Liver (tissue), 9 donors: ENCODE measurements around the gene TGM3. TPM values are rescaled to one million over a fixed set of nuclear protein-coding genes. Genes with fewer than 3 reads are reported as not detected.

ENCODE experiments used
- DNase-seq: peaks from one replicate; pipeline ENCODE4 v3.0.0-alpha.2; 2017; ENCODE audit warnings: low spot score
- H3K27ac ChIP-seq, 2 donors: one replicate each; pipeline ENCODE4 v1.7.0; 2013; ENCODE audit warnings: inconsistent platforms in 2 of 2, low read length in 2 of 2, control low read depth in 1 of 2, low read depth in 1 of 2, mild to moderate bottlenecking in 1 of 2
- H3K27me3 ChIP-seq, 4 donors: one replicate each; pipeline versions ENCODE4 v1.6.1 to v1.7.0; 2013; ENCODE audit warnings: low read length in 3 of 4, inconsistent platforms in 1 of 4, mild to moderate bottlenecking in 1 of 4, moderate library complexity in 1 of 4; ENCODE audit not compliant: control insufficient read depth in 4 of 4, insufficient read depth in 4 of 4
- H3K36me3 ChIP-seq, 4 donors: one replicate each; pipeline versions ENCODE4 v1.6.1 to v1.7.0; 2013; ENCODE audit warnings: low read length in 3 of 4, mild to moderate bottlenecking in 3 of 4, low read depth in 1 of 4, moderate library complexity in 1 of 4; ENCODE audit not compliant: control insufficient read depth in 4 of 4, insufficient read depth in 3 of 4
- H3K4me1 ChIP-seq, 4 donors: one replicate each; pipeline versions ENCODE4 v1.6.1 to v1.7.0; 2013; ENCODE audit warnings: low read length in 3 of 4, mild to moderate bottlenecking in 3 of 4, moderate library complexity in 1 of 4; ENCODE audit not compliant: control insufficient read depth in 4 of 4, insufficient read depth in 4 of 4
- H3K4me3 ChIP-seq, 3 donors: one replicate each; pipeline versions ENCODE4 v1.6.1 to v1.7.0; 2013; ENCODE audit warnings: low read length in 3 of 3, control low read depth in 1 of 3, low read depth in 1 of 3, mild to moderate bottlenecking in 1 of 3
- H3K9ac ChIP-seq, 2 donors: one replicate each; pipeline ENCODE4 v1.7.0; 2013; ENCODE audit warnings: low read length in 2 of 2, mild to moderate bottlenecking in 2 of 2, moderate library complexity in 2 of 2, control low read depth in 1 of 2, low read depth in 1 of 2
- H3K9me3 ChIP-seq, 4 donors: one replicate each; pipeline versions ENCODE4 v1.6.1 to v1.7.0; 2013; ENCODE audit warnings: low read length in 3 of 4; ENCODE audit not compliant: control insufficient read depth in 4 of 4
- FOXA1 ChIP-seq: IDR thresholded peaks from 2 replicates; pipeline ENCODE4 v1.6.1; 2016; ENCODE audit warnings: antibody characterized with exemption
- FOXA2 ChIP-seq: IDR thresholded peaks from 2 replicates; pipeline ENCODE4 v1.6.1; 2016; ENCODE audit warnings: antibody characterized with exemption
- HNF4A ChIP-seq, 2 donors: conservative IDR thresholded peaks; 2 replicates each; pipeline ENCODE4 v1.6.1; 2016; ENCODE audit warnings: antibody characterized with exemption in 2 of 2, mild to moderate bottlenecking in 2 of 2
- HNF4G ChIP-seq: IDR thresholded peaks from 2 replicates; pipeline ENCODE4 v1.6.1; 2016; ENCODE audit warnings: antibody characterized with exemption
- JUND ChIP-seq, 2 donors: IDR thresholded peaks; 2 replicates each; pipeline ENCODE4 v1.6.1; 2016; ENCODE audit warnings: antibody characterized with exemption in 2 of 2
- NR2F2 ChIP-seq: IDR thresholded peaks from 2 replicates; pipeline ENCODE4 v1.6.1; 2016; ENCODE audit warnings: antibody characterized with exemption
- RAD21 ChIP-seq, 2 donors: IDR thresholded peaks; 2 replicates each; pipeline ENCODE4 v1.6.1; 2016; ENCODE audit warnings: antibody characterized with exemption in 2 of 2, mild to moderate bottlenecking in 2 of 2
- RXRA ChIP-seq, 2 donors: IDR thresholded peaks; 2 replicates each; pipeline ENCODE4 v1.6.1; 2017 to 2018; ENCODE audit warnings: antibody characterized with exemption in 2 of 2, mild to moderate bottlenecking in 1 of 2
- SP1 ChIP-seq: IDR thresholded peaks from 2 replicates; pipeline ENCODE4 v1.6.1; 2018; ENCODE audit warnings: antibody characterized with exemption, mild to moderate bottlenecking
- WGBS: extraction: QIAGEN DNeasy Blood & Tissue Kit; methylation state at CpG from one replicate; pipeline ENCODE4 v1.1.7; 2013; 5-methylcytosine and 5-hydroxymethylcytosine counted together
- polyA plus RNA-seq, 2 donors: library from polyadenylated mRNA; stranded (reverse) in 1 of 2; unstranded in 1 of 2; fragments of 200-250 nt in 1 of 2; fragments of >200 nt in 1 of 2; fragmentation: Nextera tagmentation in 1 of 2; extraction: Ambion mirVana in 1 of 2; gene quantifications; one replicate each; pipeline versions ENCODE4 v1.2.1 to v1.2.3, GENCODE V29; 2013 to 2015
- total RNA-seq, 2 donors: library from RNA; depleted of rRNA; stranded (reverse); fragments of >200 nt; gene quantifications; one replicate each; pipeline ENCODE4 v1.2.3, GENCODE V29; 2014
- TF ChIP-seq, protein P1 (sequence below): fragments of 150-350 bp; IDR thresholded peaks from 2 replicates; pipeline ENCODE4 v1.5.1; 2017; ENCODE audit warnings: improper control_type of control experiment, low read depth, low read length; ENCODE audit not compliant: missing input control
- TF ChIP-seq, protein P2 (sequence below): IDR thresholded peaks from 2 replicates; pipeline ENCODE4 v1.6.1; 2016; ENCODE audit warnings: antibody characterized with exemption
- TF ChIP-seq, protein P3 (sequence below): IDR thresholded peaks from 2 replicates; pipeline ENCODE4 v1.6.1; 2016; ENCODE audit warnings: antibody characterized with exemption
- TF ChIP-seq, protein P4 (sequence below): IDR thresholded peaks from 2 replicates; pipeline ENCODE4 v1.6.1; 2016; ENCODE audit warnings: antibody characterized with exemption, mild to moderate bottlenecking
- TF ChIP-seq, protein P5 (sequence below): IDR thresholded peaks from 2 replicates; pipeline ENCODE4 v1.6.1; 2016; ENCODE audit warnings: antibody characterized with exemption
- donor health status: healthy.
- donor health status: healthy.
- donor health status: healthy.
- donor health status: healthy.
- donor health status: healthy.

The TGM3 gene
- total and polyA plus RNA-seq, 4 donors = 0.05 to 0.28 (median 0.08) TPM; not detected in 1

DNA sequence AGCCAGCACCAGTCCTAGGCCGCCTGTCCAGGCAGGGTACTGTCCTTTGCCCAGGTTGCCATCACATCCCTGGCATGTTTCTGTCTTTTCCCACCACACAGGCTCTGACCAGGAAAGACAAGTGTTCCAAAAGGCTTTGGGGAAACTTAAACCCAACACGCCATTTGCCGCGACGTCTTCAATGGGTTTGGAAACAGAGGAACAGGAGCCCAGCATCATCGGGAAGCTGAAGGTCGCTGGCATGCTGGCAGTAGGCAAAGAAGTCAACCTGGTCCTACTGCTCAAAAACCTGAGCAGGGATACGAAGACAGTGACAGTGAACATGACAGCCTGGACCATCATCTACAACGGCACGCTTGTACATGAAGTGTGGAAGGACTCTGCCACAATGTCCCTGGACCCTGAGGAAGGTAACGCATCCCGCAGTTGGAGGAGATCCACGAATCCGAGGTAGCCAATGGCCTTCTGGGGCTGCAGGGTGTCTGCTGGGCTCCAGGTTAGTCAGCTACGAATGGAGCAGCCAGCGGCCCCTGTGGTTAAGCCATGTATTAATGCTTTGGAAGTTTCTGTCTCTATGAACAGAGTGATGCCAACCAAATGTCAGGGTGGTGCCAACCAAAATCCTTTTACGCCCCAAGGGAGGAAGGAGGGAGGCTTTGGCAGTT is 36.2 kb downstream of the TGM3 start (continued):
- TF ChIP-seq, protein P1, sequence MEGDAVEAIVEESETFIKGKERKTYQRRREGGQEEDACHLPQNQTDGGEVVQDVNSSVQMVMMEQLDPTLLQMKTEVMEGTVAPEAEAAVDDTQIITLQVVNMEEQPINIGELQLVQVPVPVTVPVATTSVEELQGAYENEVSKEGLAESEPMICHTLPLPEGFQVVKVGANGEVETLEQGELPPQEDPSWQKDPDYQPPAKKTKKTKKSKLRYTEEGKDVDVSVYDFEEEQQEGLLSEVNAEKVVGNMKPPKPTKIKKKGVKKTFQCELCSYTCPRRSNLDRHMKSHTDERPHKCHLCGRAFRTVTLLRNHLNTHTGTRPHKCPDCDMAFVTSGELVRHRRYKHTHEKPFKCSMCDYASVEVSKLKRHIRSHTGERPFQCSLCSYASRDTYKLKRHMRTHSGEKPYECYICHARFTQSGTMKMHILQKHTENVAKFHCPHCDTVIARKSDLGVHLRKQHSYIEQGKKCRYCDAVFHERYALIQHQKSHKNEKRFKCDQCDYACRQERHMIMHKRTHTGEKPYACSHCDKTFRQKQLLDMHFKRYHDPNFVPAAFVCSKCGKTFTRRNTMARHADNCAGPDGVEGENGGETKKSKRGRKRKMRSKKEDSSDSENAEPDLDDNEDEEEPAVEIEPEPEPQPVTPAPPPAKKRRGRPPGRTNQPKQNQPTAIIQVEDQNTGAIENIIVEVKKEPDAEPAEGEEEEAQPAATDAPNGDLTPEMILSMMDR = no peak
- no peak for TF ChIP-seq HNF4G
- no peak for TF ChIP-seq RAD21 (IDR thresholded peaks at IDR 0.05)
- TF ChIP-seq, protein P2, sequence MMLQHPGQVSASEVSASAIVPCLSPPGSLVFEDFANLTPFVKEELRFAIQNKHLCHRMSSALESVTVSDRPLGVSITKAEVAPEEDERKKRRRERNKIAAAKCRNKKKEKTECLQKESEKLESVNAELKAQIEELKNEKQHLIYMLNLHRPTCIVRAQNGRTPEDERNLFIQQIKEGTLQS = no peak

DNA sequence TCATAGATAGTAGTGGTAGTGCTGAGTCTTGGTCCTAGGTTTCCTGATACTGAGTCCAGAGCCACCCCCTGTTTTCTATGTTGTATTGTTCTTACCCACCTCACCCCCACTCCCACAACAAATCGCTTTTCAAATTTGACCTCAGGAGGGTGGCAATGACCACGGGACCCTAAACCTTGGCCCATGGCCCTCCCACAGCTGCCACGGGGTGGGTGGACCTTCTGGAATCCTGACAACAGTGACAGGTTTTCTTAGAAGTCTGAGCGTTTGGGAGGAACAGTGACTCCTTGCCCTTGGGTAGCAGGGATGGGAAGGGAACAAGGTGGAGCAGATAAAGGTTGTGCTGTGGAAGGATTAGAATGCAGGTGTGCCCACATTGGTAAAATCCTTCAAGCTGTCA is 36.9 kb downstream of the TGM3 start:
- H3K36me3 ChIP-seq = no peaks in the 10 kb centered on the region
- 78% methylated on average over 4 of the region's 4 CpGs for WGBS
- DNase-seq = no peak

More for the DNA sequence above, 36.9 kb downstream of the TGM3 start:
- H3K27me3 ChIP-seq = no peaks in the 10 kb centered on the region
- H3K9ac ChIP-seq = no peak overlapping the region
- H3K9me3 ChIP-seq = no peaks in the 10 kb centered on the region
- TF ChIP-seq, protein P2 = no peak
- TF ChIP-seq, protein P3, sequence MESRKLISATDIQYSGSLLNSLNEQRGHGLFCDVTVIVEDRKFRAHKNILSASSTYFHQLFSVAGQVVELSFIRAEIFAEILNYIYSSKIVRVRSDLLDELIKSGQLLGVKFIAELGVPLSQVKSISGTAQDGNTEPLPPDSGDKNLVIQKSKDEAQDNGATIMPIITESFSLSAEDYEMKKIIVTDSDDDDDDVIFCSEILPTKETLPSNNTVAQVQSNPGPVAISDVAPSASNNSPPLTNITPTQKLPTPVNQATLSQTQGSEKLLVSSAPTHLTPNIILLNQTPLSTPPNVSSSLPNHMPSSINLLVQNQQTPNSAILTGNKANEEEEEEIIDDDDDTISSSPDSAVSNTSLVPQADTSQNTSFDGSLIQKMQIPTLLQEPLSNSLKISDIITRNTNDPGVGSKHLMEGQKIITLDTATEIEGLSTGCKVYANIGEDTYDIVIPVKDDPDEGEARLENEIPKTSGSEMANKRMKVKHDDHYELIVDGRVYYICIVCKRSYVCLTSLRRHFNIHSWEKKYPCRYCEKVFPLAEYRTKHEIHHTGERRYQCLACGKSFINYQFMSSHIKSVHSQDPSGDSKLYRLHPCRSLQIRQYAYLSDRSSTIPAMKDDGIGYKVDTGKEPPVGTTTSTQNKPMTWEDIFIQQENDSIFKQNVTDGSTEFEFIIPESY = no peak
- no peak for TF ChIP-seq HNF4A (conservative IDR thresholded peaks at IDR 0.05)
- no peak for TF ChIP-seq NR2F2
- TF ChIP-seq FOXA1 = no peak
- TF ChIP-seq FOXA2 = no peak
- TF ChIP-seq, protein P4, sequence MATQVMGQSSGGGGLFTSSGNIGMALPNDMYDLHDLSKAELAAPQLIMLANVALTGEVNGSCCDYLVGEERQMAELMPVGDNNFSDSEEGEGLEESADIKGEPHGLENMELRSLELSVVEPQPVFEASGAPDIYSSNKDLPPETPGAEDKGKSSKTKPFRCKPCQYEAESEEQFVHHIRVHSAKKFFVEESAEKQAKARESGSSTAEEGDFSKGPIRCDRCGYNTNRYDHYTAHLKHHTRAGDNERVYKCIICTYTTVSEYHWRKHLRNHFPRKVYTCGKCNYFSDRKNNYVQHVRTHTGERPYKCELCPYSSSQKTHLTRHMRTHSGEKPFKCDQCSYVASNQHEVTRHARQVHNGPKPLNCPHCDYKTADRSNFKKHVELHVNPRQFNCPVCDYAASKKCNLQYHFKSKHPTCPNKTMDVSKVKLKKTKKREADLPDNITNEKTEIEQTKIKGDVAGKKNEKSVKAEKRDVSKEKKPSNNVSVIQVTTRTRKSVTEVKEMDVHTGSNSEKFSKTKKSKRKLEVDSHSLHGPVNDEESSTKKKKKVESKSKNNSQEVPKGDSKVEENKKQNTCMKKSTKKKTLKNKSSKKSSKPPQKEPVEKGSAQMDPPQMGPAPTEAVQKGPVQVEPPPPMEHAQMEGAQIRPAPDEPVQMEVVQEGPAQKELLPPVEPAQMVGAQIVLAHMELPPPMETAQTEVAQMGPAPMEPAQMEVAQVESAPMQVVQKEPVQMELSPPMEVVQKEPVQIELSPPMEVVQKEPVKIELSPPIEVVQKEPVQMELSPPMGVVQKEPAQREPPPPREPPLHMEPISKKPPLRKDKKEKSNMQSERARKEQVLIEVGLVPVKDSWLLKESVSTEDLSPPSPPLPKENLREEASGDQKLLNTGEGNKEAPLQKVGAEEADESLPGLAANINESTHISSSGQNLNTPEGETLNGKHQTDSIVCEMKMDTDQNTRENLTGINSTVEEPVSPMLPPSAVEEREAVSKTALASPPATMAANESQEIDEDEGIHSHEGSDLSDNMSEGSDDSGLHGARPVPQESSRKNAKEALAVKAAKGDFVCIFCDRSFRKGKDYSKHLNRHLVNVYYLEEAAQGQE = no peak
- TF ChIP-seq RAD21 (IDR thresholded peaks at IDR 0.05) = no peak
- TF ChIP-seq, protein P5, sequence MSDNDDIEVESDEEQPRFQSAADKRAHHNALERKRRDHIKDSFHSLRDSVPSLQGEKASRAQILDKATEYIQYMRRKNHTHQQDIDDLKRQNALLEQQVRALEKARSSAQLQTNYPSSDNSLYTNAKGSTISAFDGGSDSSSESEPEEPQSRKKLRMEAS = no peak
- TF ChIP-seq SP1 = no peak
- TF ChIP-seq JUND (IDR thresholded peaks at IDR 0.05) = no peak
- TF ChIP-seq RXRA (IDR thresholded peaks at IDR 0.05) = no peak
- peaks cover 4 to 19% (median 8%) of the 10 kb centered on the region in 4 donors for H3K4me1 ChIP-seq
- H3K4me3 ChIP-seq = no peak overlapping the region
- no peak overlapping the region for H3K27ac ChIP-seq
